GM18870 (cell line): ENCODE data around the gene HNRNPM.
"Not testable (repeated sequence)": the region's sequence is repeated elsewhere in the genome, so short reads cannot be mapped to it uniquely, and the experiment has no call there.

Source experiments
- ATAC-seq: cut with Tn5 transposase; IDR thresholded peaks from one replicate; pipeline ENCODE4 v1.9.1; 2021; ENCODE audit warnings: moderate library complexity; ENCODE audit not compliant: unreplicated experiment

The HNRNPM gene

DNA sequence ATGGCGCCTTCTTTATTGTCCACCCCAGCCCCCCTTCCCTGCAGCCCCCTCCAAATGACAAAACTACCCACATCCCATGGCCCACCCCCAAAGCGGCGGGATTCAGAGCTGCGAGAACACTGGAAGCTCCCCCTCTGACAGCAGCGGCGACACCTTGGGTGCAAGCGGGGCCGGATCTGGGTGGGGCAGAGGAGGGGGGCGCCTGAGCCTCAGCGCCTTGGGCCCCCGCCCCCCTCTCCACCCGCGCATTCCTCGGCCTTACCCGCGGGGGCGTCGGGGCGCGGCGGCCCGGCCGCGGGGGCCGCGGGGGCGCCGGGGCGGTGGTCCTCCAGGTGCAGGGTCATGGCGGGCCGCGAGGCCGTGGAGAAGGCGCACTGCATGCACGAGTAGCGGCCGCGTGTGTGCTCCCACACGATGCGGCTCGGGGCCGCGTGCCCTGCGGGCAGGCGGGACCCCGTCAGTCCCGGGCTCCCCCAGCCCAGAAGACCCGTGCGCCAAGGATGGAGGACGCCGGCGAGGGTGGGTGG, 65.9 kb downstream of the HNRNPM start:
- no peak for ATAC-seq

- ATAC-seq = no peak
These were observed 66.9 kb downstream of the HNRNPM start for GRCh38 chr19:8511573-8512101.

DNA sequence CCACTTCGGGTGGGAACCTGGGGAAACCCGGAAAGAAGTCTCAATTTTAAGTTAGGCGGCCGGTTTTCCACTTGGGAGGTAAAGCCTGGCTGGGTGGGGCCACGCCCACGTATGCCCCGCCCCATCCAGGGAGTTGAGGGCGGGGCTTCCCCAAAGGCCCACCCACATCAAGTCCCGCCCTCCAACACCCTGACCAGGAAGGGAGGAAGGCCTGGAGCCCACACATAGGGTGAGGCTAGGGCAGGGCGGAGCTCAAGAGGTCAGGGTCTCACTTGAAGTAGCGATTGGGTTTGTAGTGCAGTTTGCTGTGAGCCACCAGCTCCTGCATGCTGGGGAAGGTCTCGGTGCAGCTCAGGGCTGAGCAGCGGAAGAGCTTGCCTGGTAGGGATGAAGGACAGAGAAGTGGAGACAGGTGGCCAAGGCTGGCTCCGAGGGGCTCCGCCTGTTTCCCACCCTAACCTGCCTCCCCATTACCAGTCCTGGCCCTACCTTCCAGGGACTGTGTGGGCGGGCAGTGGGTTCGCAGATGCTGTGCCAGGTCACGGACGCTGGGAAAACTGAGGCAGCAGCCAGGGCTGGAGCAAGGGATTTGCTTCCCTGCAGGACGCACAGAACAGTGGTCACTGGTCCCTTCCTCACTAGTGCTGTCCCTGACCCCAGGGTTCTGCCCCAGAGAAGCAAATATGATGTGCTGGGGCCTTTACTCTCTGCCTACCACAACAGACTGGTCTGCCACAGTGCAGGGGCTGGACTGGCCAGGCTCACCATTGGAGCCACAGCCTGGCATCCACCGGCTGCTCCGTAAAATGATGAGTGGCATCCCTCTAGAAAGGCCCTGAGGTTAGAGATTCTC, 67.6 kb downstream of the HNRNPM start:
- ATAC-seq = no peak

DNA sequence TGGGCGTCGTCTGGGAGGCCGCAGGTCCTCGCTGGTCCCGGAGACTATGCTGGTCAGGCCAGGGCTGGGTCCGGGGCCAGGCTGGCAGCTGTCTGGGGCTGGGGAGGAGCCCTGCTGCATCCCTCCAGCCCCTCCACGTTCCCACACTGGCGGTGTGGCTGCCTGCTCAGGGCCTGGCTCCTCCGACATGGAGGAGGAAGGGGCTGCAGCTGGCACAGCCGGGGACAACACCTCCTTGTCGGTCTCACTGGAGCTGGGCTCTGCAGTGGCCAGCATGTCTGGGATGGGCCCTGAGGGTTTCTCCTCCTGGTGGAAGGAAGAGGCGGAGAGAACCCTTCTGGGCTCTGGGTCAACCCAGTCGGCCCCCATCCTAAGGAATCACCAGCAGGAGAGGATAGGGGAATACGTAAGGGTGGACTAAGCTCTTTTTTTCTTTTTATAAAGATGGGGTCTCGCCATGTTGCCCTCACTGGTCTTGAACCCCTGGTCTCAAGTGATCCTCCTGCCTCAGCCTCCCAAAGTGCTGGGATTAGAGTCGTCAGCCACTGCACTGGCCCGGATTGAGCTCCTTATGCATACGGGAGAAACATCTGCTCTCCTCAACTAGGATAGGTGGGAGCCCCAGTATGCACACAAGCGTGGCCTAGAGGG, 68.4 kb downstream of the HNRNPM start:
- no peak for ATAC-seq

DNA sequence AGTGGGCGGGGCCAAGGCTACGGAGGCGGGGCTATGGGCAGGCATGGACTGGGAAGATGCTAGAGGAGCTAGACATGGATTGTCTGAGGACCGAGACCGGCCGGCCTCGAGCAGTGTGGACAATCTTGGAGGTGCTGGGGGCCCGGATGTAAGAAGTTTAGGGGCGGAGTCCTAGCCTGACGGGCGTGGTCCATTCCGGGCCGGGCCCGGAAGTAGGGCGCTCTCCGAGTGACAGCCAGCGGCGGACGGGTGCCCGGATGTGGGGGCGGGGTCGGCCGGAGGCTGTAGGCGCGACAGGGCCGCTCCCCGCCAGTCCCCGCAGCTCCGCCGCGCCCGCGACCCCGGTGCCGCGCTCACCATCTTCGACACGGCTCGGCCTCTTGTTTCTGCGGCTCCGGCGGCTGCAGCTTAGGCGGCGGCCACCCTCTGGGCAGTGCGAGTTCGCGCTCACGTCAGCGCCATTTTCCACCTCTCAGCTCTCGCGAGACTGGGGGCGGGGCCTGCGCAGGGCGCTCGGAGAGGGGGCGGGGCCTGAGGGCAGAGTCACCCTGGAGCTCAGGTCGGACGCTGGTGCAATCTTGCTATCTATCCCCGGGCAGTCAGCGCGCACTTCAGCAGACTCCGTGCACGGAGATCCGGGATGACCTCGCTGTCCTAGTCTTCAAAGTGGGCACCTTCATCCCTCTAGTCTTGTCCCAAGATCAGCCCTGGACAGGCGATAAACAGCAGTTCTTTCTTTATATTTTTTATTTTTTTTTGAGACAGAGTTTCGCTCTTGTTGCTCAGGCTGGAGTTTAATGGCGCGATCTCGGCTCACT, 69.1 kb downstream of the HNRNPM start, which contains the start of gene ZNF414:
ZNF414 (minus strand) TSS at position 481 of the 818 bp plus-strand sequence; CDS start at position 360, 121 bp downstream.
- peak; percentile 73 for ATAC-seq

DNA sequence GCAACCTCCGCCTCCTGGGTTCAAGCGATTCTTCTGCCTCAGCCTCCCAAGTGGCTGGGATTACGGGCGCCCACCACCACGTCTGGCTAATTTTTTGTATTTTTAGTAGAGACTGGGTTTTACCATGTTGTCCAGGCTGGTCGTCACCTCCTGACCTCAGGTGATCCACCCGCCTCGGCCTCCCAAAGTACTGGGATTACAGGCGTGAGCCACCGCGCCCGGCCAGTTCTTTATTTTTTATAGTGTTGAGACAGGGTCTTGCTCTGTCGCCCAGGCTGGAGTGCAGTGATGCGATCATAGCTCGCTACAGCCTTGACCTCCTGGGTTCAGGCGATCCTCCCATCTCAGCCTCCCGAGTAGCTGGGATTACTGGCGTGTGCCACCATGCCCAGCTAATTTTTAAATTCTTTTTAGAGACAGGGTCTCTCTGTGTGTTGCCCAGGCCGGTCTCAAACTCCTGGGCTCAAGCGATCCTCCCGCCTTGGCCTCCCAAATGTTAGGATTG, 69.8 kb downstream of the HNRNPM start:
- not testable (repeated sequence) for ATAC-seq

DNA sequence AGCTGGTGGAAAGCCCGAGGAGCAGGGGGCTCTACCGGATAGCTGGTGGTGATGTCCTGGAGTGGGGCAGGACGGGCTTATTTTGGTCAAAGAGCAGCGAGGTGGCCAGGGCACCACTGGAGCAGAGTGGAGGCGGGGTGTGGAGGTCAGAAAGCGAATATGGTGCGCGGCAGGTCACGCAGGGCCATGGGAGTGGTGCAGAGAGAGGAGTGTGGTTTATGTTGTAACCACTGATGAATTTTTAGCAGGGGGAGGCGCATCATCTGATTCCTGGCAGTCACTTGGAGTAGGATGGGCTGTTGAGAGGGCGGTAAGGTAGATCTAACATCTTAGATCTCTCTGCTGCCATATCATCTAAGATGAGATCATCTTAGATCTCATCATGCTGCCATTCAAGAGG, 70.5 kb downstream of the HNRNPM start:
- ATAC-seq = no peak

DNA sequence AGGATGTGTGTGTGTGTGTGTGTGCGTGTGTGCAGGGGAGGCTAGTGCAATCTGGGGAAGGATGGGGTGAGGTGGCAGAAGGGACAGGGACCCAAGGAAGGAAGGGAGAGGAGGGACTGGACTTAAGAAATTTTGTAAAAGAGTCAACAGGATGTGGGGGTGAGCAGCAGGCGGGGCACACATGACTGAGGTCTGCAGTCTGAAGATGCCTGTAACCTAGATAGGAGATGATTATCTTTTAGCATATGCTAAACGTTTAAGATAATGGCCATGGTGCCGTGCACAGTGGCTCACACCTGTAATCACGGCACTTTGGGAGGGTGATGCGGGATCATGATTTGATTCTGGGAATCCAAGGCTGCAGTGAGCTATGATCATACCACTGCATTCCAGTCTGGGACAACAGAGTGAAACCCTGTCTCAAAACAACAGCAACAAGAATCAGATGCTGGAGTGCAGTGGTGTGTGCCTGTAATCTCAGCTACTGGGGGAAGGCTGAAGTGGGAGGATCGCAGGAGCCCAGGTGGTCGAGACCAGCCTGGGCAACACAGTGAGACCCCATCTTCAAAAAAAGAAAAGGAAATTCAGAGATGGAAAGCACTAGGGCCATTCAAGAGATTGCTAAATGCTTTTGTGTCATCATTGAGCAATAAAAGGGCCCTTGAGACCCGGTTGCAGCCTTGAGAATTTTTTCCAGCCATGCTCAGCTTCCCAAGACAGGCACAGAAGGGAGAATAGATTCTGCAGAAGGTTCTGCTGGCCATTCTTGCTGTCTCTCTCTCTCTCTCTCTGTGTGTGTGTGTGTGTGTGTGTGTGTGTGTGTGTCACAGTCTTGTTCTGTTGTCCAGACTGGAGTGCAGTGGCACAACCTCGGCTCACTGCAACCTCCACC, 73.0 kb downstream of the HNRNPM start:
- no peak for ATAC-seq

DNA sequence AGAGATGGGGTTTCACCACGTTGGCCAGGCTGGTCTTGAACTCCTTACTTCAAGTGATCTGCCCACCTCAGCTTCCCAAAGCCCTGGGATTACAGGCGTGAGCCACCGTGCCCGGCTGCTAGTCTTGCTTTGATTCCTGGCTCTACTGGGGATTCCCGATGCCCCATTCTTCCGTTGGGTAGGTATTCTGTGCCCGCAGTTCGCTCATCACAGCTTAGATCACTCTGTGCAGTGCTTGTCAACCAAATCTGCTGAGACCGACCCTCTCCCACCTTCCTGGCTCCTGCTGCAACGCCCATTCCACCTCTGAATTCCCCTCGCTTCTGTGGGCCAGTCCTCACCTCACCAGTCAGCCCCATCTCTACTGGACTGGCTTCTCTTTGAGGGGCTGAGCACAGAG, 73.8 kb downstream of the HNRNPM start:
- no peak for ATAC-seq

DNA sequence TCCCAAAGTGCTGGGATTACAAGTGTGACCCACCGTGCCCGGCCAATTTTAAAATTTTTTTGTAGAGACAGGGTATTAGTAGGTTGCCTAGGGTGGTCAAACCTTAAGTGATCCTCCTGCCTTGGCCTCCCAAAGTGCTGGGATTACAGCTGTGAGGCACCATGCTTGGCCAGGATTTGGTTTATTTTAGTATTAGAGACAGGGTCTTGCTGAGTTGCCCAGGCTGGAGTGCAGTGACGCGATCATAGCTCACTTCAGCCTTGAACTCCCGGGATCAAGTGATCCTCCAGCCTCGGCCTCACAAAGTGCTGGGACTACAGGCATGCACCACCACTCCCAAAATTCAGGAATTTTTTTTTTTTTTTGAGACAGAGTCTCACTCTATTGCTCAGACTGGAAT, 74.6 kb downstream of the HNRNPM start:
- ATAC-seq = no peak

DNA sequence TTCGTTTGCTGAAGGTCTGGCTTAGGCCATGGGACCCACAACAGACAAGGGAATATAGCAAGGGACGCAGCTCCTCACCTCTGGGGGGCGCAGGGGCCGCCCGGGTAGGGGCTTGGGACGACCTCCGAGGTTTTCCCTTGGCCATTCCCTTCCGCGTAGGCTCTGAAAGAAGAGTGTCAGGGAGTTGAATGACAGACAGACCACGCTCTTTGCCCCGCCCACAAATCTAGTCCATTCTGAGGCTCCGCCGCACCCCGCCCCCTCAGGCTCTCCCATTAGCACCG, 80.6 kb downstream of the HNRNPM start:
- ATAC-seq = no peak

DNA sequence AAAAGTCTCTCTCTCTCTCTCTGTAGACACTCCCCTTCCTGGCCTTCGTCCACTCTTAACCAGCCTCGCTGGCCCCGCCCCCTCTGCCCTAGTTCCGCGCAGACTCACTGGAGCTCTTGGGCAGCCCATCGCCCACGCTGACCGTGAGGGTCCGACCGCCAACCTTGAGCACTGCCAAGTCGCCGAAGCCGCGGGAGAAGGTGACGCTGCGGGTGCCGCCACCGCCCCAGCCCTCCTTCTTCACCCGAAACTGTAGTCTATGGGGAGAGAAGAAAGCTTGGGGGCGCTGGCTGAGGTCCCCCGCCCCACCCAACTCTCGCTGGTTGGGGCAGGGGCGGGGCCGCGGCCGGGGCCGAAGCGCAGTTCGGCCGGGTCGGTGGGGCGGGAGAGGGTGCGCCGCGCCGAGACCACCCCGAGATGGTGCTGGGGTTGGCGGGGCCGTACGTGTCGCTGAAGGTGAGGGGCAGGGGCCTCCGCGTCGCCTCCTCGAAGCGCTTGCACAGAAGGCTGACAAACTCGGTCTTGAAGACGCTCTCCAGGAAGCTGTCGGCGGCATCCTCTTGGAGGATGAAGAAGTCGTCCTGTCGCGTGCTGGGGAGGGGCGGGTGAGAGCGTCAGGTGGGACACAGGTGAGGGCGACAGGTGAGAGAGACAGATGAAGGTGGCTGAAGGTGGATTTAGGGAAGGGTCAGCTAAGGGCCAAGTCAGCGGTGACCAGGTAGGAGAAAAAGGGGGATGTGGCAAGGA, 81.7 kb downstream of the HNRNPM start:
- ATAC-seq = no peak

DNA sequence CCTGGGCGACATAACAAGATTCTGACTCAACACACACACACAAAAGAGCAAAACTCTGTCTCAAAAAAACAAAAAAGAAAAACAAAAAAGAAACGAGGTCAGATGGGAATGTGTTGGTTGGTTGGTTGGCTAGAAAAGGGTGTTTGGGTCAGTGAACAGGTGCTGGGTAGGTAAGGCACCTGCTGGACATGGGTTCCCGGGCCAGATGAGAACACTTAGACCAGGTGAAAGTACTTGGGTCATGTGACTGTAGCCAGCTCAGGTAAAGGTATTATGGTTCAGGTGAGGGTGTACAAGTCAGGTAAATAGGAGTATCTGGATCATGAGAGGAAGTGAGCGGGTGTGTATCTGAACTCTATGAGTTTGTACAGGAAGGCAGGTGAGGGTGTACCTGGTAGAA, 83.7 kb downstream of the HNRNPM start:
- ATAC-seq = no peak

GRCh38 chr19:8529369-8530006, 84.7 kb downstream of the HNRNPM start:
- no peak for ATAC-seq

GRCh38 chr19:8530061-8530679, 85.4 kb downstream of the HNRNPM start:
- no peak for ATAC-seq

- no peak for ATAC-seq
These were observed 86.7 kb downstream of the HNRNPM start for GRCh38 chr19:8531470-8531869.

DNA sequence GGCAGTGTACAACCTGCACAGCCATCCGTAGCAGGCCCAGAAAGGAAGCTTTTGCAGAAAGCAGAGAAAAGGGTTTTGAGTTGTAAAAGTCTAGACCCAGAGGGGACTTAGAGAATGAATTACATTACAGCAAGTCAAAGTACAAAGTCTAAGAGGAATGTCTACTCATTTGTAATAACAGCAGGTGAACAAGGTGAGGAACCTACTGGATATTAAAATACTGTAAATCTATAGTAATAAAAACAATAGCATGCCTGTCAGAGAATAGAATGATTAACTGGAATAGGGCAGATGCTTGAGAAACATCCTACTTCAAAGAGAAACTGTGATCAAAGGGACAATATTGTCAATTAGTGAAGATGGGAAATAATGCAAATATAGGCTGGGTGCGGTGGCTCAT, 87.5 kb downstream of the HNRNPM start:
- no peak for ATAC-seq

DNA sequence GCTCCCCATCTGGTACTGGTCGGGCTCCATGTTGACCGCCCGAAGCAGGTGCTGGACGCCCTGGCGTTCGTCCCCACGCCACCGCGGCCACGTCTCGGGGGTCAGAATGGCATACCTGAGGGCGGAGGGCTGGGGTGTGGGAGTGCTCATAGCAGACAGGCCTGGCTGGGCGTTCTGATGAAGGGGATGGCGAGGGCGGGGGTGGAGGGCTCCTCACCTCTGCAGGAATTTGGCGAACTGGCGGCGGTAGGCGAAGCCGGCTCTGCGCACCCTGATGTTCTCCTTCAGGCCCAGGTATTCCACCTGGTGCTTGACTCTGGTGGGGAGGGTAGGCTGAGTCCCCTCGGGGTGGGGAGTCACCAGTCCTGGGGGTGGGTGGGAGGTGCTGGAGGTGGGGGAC, 91.5 kb downstream of the HNRNPM start:
- no peak for ATAC-seq
